HFFc6 (cell line): ENCODE data around the gene BAD. TPM values are rescaled to one million over a fixed set of nuclear protein-coding genes. Genes with fewer than 3 reads are reported as not detected.

Source experiments
- DNase-seq: peaks from one replicate; pipeline ENCODE4 v3.0.0-alpha.2; 2018
- H3K27ac Mint-ChIP-seq: 2 replicates; pipeline ENCODE4 v1.8.0; 2020; ENCODE audit warnings: mild to moderate bottlenecking, mixed read lengths
- H3K27me3 Mint-ChIP-seq: 2 replicates; pipeline ENCODE4 v1.8.0; 2021; ENCODE audit warnings: mild to moderate bottlenecking, moderate library complexity, mixed read lengths; ENCODE audit not compliant: insufficient read depth
- H3K36me3 Mint-ChIP-seq: 2 replicates; pipeline ENCODE4 v1.8.0; 2021; ENCODE audit warnings: low read depth, mixed read lengths
- H3K4me1 Mint-ChIP-seq: 2 replicates; pipeline ENCODE4 v1.8.0; 2020; ENCODE audit warnings: low read depth, mixed read lengths
- H3K4me3 Mint-ChIP-seq: 2 replicates; pipeline ENCODE4 v1.8.0; 2020; ENCODE audit warnings: mild to moderate bottlenecking, moderate library complexity, mixed read lengths
- H3K9me3 Mint-ChIP-seq: 2 replicates; pipeline ENCODE4 v1.8.0; 2020; ENCODE audit warnings: mild to moderate bottlenecking, mixed read lengths
- total RNA-seq, 6 experiments: library from RNA; stranded (reverse); fragmentation: NEBNext Ultra II Directional; extraction: Animal tissue kit (Norgen Biotek cat#: 25700); gene quantifications; 2 replicates in 1 of 6; 3 replicates in 5 of 6; pipeline ENCODE4 v1.2.3, GENCODE V29; 2021
- TF ChIP-seq, protein P1 (sequence below): fragments of 200-600 bp; sonication (generic); IDR thresholded peaks from 2 replicates; pipeline ENCODE4 v1.5.0; 2021; ENCODE audit warnings: antibody characterized with exemption, mild to moderate bottlenecking

The BAD gene
- total RNA-seq, 6 experiments from 2014 or later: 65.9 to 75.0 (median 68.8) TPM

DNA sequence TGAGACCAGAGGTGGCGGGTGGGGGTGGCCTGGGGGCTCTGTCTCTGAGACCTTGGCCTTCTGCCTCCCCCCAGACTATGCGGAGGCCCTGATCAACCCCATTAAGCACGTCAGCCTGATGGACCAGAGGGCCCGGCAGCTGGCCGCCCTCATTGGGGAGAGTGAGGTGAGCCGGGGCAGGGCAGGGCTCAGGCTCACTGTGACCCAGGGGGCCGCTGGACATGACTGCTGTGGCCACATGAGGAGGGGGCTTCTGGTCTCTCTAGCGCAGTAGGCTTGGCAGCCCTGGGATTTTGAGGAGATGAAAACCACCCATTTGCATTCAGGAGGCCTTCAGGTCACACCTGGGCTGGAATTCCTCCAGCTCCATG, 20.5 kb downstream of the BAD start:
- no peak for DNase-seq
- peaks cover 37% of the 10 kb centered on the region for H3K4me1 Mint-ChIP-seq
- no peaks in the 10 kb centered on the region for H3K9me3 Mint-ChIP-seq
- peaks cover 9% of the 10 kb centered on the region for H3K27me3 Mint-ChIP-seq
- no peak overlapping the region for H3K27ac Mint-ChIP-seq
- TF ChIP-seq, protein P1, sequence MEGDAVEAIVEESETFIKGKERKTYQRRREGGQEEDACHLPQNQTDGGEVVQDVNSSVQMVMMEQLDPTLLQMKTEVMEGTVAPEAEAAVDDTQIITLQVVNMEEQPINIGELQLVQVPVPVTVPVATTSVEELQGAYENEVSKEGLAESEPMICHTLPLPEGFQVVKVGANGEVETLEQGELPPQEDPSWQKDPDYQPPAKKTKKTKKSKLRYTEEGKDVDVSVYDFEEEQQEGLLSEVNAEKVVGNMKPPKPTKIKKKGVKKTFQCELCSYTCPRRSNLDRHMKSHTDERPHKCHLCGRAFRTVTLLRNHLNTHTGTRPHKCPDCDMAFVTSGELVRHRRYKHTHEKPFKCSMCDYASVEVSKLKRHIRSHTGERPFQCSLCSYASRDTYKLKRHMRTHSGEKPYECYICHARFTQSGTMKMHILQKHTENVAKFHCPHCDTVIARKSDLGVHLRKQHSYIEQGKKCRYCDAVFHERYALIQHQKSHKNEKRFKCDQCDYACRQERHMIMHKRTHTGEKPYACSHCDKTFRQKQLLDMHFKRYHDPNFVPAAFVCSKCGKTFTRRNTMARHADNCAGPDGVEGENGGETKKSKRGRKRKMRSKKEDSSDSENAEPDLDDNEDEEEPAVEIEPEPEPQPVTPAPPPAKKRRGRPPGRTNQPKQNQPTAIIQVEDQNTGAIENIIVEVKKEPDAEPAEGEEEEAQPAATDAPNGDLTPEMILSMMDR: no peak
- H3K36me3 Mint-ChIP-seq: peaks cover 42% of the 10 kb centered on the region
- H3K4me3 Mint-ChIP-seq: no peak overlapping the region

GRCh38 chr11:64263021-64263946, 21.2 kb downstream of the BAD start:
- TF ChIP-seq, protein P1: no peak; the same call in 1 of the 2 replicates
- H3K9me3 Mint-ChIP-seq: no peaks in the 10 kb centered on the region
- peak overlapping the region; percentile 84 for H3K27ac Mint-ChIP-seq
- peak; percentile 47 for DNase-seq
- no peak overlapping the region for H3K4me3 Mint-ChIP-seq
- H3K27me3 Mint-ChIP-seq: peaks cover 5% of the 10 kb centered on the region
- peaks cover 41% of the 10 kb centered on the region for H3K36me3 Mint-ChIP-seq
- H3K4me1 Mint-ChIP-seq: peaks cover 31% of the 10 kb centered on the region

GRCh38 chr11:64262271-64263002, 22.0 kb downstream of the BAD start:
- H3K4me1 Mint-ChIP-seq: peaks cover 22% of the 10 kb centered on the region
- DNase-seq: no peak
- H3K36me3 Mint-ChIP-seq: peaks cover 39% of the 10 kb centered on the region
- H3K9me3 Mint-ChIP-seq: no peaks in the 10 kb centered on the region
- H3K27ac Mint-ChIP-seq: peak overlapping the region; percentile 84
- peaks cover 6% of the 10 kb centered on the region for H3K27me3 Mint-ChIP-seq
- TF ChIP-seq, protein P1: no peak
- no peak overlapping the region for H3K4me3 Mint-ChIP-seq

DNA sequence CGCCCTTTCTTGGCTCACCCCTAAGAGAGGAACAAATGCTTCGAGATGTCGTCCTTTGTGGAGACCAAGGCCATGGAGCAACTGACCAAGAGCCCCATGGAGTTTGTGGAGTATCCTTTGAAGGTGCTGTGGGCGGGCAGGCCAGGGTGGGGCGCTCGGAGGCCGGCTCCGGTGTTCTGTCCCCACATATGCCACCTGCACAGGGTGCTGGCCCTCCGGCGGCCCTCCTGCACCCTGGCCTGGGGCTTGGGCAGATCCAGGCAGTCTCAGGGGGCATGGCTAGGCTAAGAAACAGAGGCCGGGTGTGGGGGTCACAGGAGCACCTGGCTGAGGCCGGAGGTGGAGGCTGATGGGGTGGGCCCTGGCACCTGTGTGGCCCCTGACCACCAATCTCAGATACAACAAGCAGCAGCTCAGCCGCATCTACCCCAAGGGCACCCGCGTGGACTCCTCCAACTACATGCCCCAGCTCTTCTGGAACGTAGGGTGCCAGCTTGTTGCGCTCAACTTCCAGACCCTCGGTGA, 22.8 kb downstream of the BAD start:
- no peaks in the 10 kb centered on the region for H3K9me3 Mint-ChIP-seq

DNA sequence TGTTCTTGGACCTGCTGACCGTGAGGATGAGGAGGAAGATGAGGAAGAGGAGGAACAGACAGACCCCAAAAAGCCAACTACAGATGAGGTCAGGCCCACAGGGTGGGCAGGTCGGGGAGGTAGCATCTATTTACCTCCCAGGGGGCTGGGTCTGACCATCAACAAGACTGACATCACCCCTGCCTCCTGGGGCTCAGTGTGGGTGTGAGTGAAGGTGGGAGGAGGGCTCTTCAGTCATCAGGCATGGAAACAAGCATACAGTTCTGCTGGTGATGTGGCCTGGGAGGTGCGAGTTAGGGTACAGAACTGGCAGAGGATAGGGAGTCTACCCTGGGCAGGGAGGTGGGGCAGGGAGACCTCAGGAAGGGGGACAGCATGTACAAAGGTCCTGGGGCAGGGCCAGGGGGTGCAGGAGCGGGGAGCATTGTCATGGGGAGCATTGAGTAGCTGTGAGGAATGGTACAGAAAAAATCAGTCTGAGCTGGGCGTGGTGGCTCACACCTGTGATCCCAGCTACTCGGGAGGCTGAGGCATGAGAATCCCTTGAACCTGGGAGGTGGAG, 24.2 kb downstream of the BAD start:
- H3K4me3 Mint-ChIP-seq: no peak overlapping the region
- DNase-seq: no peak
- TF ChIP-seq, protein P1: no peak
- H3K27ac Mint-ChIP-seq: peak overlapping the region; percentile 42; the same call in 1 of the 2 replicates
- H3K4me1 Mint-ChIP-seq: peaks cover 8% of the 10 kb centered on the region
- peaks cover 4% of the 10 kb centered on the region for H3K27me3 Mint-ChIP-seq
- H3K36me3 Mint-ChIP-seq: peaks cover 33% of the 10 kb centered on the region
- no peaks in the 10 kb centered on the region for H3K9me3 Mint-ChIP-seq

More for the DNA sequence above, 22.8 kb downstream of the BAD start:
- TF ChIP-seq, protein P1: no peak
- peaks cover 6% of the 10 kb centered on the region for H3K27me3 Mint-ChIP-seq
- DNase-seq: no peak
- peaks cover 21% of the 10 kb centered on the region for H3K4me1 Mint-ChIP-seq
- no peak overlapping the region for H3K27ac Mint-ChIP-seq
- H3K36me3 Mint-ChIP-seq: peaks cover 39% of the 10 kb centered on the region
- H3K4me3 Mint-ChIP-seq: no peak overlapping the region
